HG03045 (cell line): ENCODE results near the gene EDRF1.
"Not testable (repeated sequence)": the region's sequence is repeated elsewhere in the genome, so short reads cannot be mapped to it uniquely, and the experiment has no call there.

ENCODE experiments used
- ATAC-seq: cut with Tn5 transposase; IDR thresholded peaks from one replicate; pipeline ENCODE4 v1.9.1; 2021; ENCODE audit warnings: mild to moderate bottlenecking, moderate library complexity; ENCODE audit not compliant: unreplicated experiment

EDRF1 gene

DNA sequence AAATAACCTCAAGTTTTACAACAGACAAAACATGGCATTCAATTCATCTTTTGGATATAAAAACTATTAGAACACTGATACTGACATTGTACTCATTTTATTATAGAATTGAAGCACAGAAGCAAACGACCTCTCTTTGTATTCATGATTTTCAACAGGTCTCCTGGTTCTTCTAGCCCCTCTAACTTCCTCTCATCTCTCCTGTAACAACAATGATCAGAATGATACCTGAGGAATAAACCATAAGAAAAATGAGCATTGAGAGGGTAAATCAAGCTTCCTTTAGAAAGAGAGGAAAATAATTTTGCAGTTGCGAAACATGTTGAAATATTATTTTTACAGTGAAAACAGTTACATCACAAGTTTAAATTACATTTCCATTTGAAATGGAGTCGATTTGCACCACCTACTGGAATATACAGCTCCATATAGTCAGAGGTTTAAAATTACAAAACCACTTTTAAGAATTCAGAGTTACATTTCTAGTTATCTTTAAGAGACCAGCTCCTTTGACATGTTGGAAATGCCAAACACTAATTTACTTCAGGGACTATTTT is 19.1 kb upstream of the EDRF1 start:
- no peak for ATAC-seq

DNA sequence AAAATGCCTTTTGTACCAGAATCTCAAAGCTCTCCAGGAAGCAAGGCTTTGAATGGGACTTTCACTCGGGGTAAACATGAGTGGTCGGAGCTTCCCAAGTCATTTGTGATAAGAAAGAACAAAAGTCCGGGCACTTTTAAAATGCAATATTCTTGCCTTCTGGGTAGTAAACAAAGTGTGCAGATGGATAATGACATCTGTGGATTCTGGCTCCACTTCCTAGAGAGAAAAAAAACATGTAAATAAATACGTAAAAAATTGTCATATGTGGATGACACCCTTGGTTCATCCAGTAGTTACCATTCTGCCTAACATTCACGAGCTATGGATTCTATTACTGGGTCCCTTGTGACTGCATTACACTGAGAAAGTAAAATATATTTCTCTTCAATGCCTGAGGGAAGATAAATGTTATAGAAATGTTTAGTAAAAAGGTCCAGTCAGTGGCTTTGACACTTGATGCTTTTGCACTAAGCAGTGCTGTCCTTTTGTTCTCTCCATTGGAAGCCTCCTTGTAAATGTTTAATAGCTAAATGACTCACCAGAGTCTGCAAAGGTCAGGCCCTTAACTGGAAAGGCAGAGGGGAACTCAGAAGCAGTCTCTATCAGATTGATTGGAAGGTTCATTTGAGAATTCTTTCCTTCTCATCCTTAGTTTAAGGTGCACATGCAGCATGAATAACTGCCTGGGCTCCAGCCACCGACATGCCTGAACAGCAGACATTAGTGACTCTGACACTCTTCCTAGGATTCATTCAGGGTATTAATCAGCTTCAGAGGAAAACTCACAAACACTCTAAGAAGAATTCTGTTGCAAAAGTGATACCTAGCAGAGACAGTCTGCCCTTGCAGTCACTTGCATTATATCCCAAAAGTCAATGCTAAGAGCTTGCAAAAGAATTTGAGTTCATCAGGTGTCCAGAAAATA is 11.7 kb upstream of the EDRF1 start:
- no peak for ATAC-seq

DNA sequence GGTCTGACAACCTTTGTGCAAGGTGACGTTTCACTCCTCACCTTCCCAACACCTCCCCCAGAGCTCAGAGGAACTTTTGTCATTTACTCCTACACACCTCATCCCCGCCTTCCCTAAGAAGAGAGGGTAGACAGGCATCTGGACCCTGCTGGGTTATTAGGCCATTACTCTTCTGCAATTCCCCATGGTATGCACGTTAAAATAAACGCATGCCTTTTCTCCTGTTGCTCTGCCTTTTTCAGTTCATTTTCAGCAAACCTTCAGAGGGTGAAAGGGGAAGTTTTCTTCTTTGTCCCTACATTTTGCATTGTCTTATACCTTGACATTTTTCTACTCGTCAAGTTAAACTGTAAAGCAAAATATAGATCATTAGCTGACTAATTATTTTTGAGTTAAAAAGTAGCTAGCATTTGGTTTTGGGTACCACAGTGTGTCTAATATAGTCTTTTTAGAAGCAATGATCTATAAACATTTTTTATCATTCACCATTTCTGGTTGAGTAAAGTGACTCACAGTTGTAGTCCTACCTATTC is 10.5 kb upstream of the EDRF1 start:
- ATAC-seq = no peak

DNA sequence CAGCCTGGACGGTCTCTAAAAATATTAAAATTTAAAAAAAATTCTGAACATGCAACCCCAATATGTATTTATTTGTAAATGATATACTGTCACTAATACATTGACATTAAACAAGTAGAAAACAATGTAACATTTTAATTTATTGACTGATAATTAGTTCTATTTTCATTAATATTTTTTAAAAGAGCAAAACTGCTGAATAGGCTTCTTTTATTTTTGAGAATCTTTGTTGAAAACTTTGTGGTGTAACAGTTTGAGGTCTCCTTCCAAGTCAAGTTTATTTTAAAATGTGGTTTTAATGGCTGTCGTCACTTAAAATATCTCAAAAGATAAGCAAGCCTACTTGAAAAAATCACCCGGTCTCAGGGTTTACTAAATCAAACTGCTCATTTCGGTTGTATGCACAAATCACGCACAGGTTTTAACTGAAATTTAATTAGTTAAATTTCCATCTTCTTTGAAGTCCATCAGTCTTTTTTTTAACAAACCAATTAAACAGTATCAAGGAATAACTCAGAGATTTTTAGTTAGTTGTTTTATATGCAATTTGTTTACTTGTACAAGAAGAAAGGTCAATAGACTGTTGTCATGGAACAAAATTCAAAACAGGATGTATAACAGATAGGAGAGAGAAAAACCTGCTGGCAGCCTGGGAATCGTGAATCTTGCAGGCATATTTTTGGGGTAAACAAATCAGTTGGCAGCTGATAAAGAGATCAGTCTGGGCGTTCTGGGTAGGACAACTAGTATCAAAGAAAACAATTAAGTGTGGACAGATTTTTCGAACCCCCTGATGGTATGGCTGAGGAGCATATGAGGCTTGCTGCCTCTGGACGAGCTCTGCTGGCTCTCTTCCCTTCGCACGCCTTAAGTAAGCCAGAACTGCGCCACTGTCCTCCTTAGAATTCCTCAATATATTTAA is 9.7 kb upstream of the EDRF1 start:
- no peak for ATAC-seq

DNA sequence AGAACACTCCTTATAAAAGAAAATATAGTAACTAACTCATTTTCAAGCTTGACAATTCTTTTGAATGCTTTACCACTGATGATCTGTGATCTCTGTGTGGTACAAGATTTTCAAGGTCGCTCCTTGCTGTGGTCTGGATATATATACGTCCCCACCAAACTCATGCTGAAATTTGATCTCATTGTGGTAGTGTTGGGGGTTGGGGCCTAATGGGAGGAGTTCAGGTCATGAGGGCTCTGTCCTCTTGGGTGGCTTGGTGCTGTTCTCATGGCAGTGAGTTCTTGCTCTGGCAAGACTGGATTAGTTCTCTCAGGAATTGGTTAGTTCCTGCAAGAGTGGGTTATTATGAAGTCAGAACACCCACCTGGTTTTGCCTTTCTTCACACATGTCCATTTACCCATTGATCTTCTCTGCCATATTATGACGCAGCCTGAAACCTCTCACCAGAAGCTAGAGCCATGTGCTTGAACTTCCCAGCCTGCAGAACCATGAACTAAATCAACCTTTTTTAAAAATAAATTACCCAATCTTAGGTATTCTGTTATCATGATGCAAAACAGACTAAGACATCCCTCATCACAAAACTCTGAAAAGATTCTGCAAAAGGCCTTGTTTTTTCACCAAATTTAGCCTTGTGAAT is 8.3 kb upstream of the EDRF1 start:
- ATAC-seq = no peak

DNA sequence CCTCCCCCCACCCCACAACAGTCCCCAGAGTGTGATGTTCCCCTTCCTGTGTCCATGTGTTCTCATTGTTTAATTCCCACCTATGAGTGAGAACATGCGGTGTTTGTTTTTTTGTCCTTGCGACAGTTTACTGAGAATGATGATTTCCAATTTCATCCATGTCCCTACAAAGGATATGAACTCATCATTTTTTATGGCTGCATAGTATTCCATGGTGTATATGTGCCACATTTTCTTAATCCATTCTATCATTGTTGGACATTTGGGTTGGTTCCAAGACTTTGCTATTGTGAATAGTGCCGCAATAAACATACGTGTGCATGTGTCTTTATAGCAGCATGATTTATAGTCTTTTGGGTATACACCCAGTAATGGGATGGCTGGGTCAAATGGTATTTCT is 4.8 kb upstream of the EDRF1 start:
- ATAC-seq = not testable (repeated sequence)

DNA sequence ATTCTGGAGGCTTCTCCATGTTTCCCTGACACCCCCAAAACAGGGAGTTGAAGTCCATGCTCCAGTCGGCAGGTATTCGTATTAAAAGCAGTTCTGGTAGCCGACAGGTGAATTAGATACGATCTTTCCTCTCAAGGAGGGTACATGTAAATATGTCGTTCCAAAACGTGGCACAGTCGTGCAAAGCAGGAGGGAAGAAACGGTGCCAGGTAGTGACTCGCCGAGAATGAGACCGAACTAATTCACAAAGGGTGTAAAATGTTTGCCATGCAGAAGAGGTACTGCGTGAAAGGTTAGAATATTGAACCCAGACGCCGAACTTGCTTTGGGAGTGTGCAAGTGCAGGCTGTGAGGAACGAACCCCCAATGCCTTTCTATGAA is 483 bp downstream of the EDRF1 start:
- ATAC-seq = no peak

DNA sequence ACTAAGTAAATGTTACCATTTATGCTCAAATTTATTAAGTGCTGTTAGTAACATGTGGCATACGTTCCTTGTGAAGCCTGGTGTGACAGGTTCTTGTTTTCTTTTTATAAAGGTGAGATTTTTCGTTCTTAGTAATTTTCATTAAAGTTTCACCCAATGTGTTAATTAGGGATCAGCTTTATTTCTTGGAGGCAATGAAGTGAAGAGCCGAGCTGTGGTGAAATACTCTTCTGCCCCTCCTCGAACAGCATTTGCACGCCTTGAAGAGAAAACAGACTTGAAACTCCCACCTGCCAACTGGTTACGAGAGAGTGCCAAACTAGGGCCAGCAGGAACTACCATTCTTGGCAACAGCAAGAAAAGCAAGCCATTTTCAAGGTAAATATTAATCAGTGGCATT is 1.5 kb downstream of the EDRF1 start:
- ATAC-seq = no peak

DNA sequence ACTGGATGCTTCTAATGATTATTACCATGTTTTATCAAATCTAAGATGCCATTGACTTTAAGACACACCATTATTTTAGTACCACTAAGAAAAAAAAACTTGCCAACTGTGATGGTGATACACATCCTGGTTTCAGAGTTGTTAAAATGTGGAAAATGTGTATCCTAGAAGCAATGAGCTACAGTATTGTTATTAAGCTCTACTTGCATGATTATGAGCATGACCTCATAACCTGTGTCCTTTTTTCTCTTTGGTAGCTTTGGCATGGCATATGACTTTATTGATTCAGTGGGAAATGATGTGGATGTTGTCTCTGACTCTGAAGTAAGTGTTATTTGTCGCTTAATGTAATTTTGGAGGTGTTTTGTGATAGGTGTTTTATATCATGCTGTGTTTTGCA is 3.3 kb downstream of the EDRF1 start:
- no peak for ATAC-seq

DNA sequence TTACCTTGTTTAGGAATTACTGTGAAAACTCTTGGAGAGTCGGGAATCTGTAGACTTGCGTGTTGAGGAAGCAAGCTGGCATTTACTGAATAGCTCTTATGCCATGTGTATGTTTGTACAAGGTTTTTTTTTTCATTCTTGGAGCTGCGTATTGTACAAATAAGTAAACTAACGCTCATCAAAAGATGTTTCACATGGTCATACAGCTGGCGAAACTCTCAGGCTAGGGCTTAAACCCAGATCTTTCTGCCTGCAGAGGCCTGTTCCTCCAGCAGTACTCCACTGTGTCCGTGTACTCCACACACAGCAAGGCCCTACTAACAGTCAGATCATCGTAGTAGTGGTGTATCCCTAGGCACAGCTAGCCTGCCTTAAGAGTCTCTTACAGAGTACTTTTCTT is 7.4 kb downstream of the EDRF1 start:
- no peak for ATAC-seq

DNA sequence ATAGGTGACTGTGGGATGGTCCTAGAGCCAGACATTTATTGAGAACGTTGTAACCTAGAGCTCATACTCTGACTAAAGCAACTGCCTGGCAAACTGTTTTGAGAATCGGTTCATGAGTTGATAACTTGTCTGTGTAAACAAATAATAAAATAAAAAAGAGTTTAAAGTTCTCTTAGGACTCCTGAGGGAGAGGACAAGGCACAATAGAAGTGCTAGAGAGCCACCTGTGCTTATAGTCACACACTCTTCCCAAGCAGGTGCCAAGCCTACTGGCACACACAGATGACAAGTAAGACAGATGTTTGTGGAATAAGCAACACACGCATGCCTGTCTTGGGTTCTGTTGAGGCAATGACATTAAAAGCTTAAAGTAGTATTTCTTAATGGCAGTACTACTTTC is 7.9 kb downstream of the EDRF1 start:
- ATAC-seq = no peak

DNA sequence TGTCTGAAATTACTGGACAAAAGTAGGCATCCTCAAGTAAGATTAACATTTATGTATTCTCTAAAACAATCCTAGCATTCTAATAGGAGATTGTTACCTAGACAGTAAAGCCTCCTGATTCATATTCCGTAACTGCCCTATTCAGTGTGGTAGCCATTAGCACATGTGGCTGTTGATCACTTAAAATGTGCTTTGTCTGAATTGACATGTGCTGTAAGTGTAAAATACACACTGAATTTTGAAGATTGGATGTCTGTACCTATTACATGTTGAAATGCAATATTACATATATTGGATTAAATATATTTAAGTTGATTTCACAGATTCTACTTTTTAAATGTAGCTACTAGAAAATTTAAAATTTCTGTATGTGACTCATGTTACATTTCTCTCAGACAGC is 14.6 kb downstream of the EDRF1 start:
- ATAC-seq = no peak

DNA sequence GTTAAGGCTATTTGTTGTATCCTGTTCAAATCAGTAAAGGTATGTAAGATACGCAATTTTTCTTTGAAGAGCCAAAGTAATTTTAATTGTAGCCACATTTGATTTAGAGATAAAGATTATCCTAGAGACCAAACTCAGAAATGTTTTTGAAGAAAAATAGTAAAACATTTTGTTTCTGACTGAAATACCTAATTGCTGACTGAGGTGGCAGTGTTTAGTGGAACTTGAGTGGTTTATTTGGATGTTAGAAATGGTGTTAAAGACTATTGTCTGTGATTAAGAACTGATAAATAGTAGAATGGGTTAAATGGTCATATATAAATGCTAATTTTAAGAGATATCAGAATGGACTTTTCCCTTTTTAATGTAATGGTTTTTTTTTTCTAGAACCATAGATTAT is 15.3 kb downstream of the EDRF1 start:
- no peak for ATAC-seq

DNA sequence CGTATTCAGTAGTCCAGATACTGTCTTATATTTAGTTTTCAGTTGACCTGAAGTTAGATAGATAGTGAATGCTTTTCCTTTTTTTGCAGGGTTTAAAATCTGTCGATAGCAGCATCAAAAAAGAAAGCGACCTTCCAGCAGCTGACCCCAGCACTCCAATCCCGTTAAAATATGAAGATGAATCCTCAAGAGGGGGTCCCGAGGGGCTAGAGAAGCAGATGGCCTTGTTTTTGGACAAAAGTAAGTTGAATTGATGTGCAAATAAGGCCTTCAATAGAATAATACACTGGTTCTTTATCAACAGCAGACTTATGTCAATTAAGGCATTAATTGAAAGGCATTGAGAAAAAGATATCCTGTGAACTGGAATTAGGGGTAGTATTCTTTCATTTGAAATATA is 18.7 kb downstream of the EDRF1 start:
- ATAC-seq = no peak

DNA sequence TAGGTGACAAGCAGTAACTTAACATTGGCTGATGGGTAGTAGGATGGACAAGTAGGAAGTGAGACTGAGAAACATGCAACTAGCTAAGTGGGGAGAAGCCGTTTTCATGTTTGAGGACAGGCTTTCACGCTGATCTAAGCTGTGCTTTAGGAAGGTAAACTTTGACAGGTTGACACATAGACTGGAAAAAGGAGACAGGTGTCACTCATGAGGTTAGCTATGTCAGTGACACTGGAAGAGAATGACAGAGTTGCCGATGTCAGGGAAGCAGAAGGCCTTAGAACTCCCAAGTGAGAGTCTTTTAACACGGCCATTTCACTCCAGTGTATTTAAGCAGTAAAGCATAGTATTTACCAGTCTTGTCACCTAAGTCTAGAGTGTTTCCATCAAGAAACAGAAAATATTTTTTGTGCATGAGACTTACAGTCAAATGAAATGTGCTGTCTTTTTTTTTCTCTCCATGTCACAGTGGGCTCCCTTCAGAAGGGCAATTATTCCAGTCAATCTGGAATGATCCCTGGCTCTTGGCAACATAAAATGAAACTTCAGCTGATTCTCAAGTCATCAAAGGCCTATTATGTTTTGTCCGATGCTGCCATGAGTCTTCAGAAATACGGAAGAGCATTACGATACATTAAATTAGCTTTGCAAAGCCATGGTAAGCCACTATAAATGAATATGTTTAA is 20.6 kb downstream of the EDRF1 start:
- no peak for ATAC-seq

DNA sequence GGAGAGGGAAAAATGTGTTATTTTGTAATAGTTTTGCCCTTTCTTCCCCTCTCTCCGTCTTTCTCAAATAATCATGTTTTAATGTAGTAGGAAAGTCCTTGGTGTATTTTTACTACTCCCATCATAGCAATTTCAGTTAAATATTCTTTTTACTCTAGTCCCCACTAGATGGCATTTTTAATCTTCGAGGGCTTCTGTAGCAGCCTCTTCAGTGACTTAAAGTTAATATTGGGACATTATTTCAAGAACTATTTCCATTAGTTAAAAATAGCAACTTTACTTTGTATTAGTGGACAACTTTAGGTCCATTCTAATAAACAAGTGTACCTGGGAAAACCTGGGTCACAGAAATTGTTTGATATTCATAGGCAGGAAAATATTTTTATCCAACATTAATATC is 23.0 kb downstream of the EDRF1 start:
- no peak for ATAC-seq

DNA sequence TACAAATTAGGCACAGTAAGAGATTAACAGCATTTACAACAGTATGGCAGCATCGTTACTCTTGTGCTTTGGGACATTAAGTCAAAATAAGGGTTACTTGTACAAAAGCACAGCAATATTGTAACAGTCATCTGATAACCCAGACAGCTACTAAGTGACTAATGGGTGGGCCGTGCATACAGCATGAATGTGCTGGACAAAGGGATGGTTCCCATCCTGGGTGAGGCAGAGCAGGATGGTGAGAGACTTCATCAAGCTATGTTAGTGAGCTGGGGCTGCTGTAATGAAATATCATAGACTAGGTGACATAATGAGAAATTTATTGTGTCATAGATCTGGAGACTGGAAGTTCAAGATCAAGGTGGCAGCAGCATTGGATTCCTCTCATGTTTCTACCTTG is 25.4 kb downstream of the EDRF1 start:
- no peak for ATAC-seq

DNA sequence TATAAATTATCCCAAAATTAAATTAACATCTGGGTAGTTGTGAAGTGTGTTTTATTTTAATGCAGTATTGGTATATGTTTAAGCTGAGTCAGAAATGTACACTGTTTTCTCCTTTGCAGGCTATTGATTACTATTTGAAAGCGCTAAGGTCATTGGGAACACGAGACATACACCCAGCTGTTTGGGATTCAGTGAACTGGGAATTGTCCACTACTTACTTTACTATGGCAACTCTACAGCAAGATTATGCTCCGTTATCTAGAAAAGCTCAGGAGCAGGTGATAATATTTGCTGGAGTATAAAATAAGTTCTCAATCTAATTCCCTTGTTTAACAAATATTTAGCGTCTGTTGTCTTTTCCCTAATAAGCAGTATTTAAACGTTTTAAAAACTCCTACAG is 27.9 kb downstream of the EDRF1 start:
- no peak for ATAC-seq

DNA sequence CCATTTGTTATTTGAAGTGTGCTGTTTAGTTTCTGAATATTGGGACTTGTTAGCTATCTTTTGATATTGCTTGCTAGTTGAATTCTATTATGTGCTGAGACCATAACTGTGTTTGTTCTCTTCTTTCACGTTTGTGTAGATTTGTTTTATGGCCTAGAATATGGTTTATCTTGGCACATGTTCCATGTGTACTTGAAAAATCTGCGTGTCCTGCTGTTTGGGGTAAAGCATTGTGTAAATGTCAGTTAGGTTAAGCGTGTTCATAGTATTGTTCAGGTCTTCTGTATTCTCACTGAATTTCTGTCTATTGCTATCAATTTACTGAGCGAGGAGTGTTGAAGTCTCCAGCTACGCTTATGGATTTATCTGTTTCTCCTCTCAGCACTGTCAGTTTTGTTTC is 36.7 kb downstream of the EDRF1 start:
- ATAC-seq = no peak

DNA sequence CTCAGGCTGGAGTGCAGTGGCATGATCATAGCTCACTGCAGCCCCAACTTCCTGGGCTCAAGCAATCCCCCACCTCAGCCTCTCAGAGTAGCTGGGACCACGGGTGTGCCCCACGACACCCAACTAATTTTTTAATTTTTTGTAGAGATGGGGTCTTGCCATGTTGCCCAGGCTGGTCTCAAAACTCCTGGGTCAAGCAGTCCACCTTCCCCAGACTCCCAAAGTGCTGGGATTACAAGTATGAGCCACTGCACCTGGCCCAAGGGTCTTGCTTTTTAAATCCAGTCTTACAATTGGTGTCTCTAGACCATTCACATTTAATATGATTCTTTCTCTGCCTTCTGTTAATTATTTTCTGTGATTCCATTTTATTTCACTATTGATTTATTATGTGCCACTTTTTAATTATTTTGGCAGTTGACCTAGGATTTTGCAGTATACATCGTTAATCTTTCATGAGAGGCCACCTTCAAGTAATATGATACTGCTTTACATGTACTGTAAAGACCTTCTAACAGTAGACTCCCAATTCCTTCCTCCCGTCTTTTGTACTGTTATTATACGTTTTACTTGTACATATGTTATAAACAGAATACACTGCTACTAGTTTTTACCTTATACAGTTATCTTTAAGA is 37.5 kb downstream of the EDRF1 start:
- ATAC-seq = no peak
